Stimulated activated CD8-positive, alpha-beta memory T cell treated with anti-CD3 and anti-CD28 coated beads, Interleukin-2, amount 100 ng/mL, for 1 hour (primary cell): ENCODE results near the gene PCDHGA8.
"Not testable (repeated sequence)": the region's sequence is repeated elsewhere in the genome, so short reads cannot be mapped to it uniquely, and the experiment has no call there.

Experiments used
- DNase-seq, 2 donors: peaks; one replicate each; pipeline ENCODE4 v3.0.0-alpha.2; 2020; ENCODE audit warnings: low read depth in 2 of 2

The PCDHGA8 gene

DNA sequence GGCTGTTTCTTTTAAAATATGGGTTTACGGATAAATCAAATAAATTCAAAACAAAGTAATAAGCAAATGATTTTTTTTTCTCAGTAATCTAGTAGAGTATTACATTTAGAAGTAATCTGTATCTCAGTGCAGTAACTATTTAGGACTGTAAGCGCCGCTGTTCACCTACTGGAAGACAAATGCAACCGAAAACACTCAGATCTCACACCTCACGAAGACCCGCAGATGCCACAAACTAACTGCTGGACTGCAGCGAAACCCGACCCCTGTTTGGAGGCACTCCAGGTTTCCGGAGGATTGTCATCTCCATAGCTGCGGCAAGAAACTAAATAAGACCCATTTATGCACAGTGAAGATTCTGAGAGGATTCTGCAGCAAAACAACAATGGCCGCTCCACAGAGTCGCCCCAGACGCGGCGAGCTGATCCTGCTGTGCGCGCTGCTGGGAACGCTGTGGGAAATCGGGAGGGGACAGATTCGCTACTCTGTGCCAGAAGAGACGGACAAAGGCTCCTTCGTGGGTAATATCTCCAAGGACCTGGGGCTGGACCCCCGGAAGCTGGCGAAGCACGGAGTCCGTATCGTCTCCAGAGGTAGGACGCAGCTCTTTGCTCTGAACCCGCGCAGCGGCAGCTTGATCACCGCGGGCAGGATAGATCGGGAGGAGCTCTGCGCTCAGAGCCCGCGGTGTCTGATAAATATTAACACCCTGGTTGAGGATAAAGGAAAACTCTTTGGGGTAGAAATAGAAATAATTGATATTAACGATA is at the start of gene PCDHGA8:
TSS of gene PCDHGA8 (plus strand) at position 205 of the 770 bp plus-strand sequence. CDS start at position 386, 181 bp downstream.
- DNase-seq, result no peak

DNA sequence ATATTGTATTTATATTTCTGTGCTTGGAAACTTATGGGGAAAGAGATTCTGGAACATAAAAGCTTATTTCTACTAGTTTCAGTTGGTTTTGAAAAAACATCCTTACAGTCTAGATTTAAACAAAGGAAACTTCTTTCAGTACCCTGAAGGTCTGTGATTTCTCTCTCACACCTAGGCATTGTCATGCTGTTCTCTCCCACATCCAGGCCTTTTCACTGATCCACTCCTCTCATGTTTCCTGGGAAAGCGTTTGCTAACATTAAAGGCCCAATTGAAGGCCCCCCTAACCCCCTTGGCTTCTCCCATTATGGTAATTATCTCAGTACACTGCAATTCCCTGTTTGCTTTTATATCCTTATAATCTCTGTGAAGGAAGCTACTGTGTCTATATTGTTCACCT is 49.7 kb upstream of the PCDHGA8 start:
- DNase-seq, result no peak

DNA sequence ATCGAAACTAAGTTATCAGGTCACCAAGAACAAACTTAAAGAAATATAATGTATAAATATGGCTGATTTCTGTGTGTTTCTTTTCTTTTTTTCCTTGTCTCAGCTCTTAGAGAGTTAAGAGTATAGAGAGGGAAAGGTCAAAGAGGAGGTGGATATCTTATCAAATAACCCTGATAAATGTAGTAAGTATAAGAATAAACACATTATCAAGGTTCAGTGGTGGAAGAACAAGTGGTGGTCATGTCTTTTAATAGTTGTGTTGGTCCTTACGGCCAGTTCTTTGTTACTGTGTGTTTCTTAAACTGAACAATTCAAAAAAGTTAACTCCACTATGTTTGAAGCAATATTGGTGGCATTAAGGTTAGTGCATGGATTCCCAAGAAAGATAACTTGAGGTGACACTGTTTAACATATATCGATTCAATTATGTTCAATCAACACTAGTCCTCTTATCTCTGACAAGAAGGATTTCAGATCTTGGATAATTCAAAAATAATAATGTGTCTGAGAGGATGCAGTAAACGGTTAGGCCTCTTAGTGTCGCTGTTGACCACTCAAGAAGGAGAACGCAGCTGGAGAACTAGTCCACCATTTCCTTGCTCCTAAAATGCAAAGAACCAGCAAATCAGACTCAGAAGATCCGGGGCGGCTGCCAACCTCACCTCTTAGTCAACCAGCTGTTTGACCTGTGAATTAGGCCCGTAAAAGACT is 49.0 kb upstream of the PCDHGA8 start, which contains the start of gene PCDHGA3:
TSS of gene PCDHGA3 (plus strand) at position 588 of the 711 bp plus-strand sequence. CDS start 205 bp downstream, outside the sequence.
- DNase-seq, result no peak

DNA sequence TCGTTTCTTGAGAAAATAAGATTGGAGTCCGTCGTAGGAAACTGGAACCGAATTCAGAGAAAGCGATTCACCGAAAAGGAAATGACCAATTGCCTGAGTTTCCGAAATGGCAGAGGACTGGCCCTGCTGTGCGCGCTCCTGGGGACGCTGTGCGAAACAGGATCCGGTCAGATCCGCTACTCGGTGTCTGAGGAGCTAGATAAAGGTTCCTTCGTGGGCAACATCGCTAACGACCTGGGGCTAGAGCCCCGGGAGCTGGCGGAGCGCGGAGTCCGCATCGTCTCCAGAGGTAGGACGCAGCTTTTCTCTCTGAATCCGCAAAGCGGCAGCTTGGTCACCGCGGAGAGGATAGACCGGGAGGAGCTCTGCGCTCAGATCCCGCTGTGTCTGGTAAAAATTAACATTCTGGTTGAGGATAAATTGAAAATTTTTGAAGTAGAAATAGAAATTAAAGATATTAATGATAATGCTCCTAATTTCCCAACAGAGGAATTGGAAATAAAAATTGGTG is 48.4 kb upstream of the PCDHGA8 start:
- DNase-seq, result no peak

DNA sequence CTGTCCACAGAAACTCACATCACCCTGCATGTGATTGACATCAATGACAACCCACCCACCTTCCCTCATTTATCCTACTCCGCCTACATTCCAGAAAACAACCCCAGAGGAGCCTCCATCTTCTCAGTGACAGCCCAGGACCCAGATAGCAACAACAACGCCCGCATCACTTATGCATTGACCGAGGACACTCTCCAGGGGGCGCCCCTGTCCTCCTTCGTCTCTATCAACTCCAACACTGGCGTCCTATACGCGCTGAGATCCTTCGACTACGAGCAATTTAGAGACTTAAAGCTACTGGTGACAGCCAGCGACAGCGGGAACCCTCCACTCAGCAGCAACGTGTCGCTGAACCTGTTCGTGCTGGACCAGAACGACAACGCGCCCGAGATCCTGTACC is 47.1 kb upstream of the PCDHGA8 start:
- DNase-seq, result no peak

DNA sequence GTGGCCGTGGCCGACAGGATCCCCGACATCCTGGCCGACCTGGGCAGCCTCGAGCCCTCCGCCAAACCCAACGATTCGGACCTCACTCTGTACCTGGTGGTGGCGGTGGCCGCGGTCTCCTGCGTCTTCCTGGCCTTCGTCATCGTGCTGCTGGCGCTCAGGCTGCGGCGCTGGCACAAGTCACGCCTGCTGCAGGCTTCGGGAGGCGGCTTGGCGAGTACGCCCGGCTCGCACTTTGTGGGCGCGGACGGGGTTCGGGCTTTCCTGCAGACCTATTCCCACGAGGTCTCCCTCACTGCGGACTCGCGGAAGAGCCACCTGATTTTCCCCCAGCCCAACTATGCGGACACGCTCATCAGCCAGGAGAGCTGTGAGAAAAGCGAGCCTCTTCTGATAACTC is 46.4 kb upstream of the PCDHGA8 start:
- DNase-seq, result not testable (repeated sequence)

DNA sequence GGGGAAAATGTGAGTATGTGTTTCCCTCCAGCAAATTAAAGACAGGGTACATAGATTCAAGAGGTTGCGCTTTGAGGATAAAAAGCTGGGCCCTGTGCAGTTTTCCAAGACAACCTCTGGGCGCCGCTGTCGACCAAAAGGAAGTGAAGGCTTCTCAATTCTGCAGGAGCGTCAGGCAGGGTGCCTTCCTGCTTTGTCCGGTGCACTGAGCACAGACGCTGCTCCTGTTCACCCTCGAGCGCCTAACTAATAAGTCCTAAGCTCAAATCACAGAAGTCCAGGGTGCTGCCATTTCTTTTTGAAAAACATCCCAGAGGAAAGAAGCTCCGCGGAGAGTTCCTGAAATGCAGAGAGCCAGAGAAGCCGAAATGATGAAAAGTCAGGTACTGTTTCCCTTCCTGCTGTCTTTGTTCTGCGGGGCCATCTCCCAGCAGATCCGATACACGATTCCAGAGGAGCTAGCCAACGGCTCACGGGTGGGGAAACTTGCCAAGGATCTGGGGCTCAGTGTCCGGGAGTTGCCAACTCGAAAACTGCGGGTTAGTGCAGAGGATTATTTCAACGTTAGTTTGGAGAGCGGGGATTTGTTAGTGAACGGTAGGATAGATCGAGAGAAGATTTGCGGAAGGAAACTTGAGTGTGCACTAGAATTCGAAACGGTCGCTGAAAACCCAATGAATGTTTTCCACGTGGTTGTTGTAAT is 42.4 kb upstream of the PCDHGA8 start, which contains the start of gene PCDHGB1:
TSS of gene PCDHGB1 (plus strand) at position 183 of the 703 bp plus-strand sequence. CDS start at position 345, 162 bp downstream.
- DNase-seq, result no peak

DNA sequence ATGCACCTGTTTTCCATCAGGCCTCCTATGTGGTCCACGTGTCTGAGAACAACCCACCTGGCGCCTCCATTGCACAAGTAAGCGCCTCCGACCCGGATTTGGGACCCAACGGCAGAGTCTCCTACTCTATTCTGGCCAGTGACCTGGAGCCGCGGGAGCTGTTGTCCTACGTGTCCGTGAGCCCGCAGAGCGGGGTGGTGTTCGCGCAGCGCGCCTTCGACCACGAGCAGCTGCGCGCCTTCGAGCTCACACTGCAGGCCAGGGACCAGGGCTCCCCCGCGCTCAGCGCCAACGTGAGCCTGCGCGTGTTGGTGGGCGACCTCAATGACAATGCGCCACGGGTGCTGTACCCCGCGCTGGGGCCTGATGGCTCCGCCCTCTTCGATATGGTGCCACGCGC is 40.8 kb upstream of the PCDHGA8 start:
- DNase-seq, result no peak

DNA sequence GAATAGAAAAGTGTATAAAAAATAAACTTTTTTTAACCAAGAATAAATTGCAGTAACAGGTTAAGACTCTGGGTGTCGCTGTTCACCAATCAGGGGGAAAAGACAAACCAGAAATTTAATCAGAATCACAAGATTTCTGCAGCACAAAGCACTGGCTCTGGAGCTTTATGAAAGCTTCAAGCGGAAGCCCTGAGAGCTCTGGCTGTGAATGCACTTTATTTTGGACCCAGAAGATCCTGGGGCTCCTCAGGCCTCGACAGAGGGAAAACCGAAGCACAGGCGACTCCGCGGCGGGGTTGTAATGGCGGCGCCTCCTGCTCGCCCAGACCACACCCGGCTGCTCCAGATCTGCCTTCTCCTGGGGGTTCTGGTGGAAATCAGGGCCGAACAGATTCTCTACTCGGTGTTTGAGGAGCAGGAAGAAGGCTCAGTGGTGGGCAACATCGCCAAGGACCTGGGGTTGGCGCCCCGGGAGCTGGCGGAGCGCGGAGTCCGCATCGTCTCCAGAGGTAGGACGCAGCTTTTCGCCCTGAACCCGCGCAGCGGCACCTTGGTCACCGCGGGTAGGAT is 37.4 kb upstream of the PCDHGA8 start, which contains the start of gene PCDHGA4:
TSS of gene PCDHGA4 (plus strand) at position 122 of the 570 bp plus-strand sequence. CDS start at position 209, 87 bp downstream.
- DNase-seq, result no peak

DNA sequence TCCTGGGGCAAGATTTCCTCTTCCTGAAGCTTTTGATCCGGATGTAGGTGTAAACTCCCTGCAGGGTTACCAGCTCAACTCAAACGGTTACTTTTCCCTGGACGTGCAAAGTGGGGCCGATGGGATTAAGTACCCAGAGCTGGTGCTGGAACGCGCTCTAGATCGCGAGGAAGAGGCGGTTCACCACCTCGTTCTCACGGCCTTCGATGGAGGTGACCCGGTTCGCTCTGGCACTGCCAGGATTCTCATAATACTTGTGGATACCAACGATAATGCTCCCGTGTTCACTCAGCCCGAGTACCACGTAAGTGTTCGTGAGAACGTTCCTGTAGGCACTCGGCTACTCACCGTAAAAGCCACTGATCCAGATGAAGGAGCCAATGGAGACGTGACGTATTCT is 36.8 kb upstream of the PCDHGA8 start:
- DNase-seq, result no peak

DNA sequence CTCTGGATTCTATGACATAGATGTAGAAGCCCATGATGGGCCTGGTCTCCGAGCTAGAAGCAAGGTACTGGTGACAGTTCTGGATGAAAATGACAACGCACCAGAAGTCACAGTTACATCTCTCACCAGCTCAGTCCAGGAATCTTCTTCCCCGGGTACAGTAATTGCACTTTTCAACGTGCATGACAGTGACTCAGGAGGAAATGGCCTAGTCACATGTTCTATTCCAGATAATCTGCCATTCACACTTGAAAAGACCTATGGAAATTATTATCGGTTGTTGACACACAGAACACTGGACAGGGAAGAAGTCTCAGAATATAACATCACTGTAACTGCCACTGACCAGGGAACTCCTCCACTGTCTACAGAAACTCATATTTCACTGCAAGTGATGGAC is 36.3 kb upstream of the PCDHGA8 start:
- no peak for DNase-seq

DNA sequence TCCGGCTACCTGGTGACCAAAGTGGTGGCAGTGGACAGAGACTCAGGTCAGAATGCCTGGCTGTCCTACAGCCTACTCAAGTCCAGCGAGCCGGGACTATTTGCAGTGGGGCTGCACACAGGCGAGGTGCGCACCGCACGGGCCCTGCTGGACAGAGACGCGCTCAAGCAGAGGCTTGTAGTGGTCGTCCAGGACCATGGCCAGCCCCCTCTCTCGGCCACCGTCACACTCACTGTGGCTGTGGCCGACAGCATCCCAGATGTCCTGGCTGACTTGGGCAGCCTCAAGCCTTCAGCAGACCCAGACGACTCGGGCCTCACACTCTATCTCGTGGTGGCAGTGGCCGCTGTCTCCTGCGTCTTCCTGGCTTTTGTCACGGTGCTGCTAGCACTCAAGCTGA is 35.5 kb upstream of the PCDHGA8 start:
- DNase-seq, result no peak

DNA sequence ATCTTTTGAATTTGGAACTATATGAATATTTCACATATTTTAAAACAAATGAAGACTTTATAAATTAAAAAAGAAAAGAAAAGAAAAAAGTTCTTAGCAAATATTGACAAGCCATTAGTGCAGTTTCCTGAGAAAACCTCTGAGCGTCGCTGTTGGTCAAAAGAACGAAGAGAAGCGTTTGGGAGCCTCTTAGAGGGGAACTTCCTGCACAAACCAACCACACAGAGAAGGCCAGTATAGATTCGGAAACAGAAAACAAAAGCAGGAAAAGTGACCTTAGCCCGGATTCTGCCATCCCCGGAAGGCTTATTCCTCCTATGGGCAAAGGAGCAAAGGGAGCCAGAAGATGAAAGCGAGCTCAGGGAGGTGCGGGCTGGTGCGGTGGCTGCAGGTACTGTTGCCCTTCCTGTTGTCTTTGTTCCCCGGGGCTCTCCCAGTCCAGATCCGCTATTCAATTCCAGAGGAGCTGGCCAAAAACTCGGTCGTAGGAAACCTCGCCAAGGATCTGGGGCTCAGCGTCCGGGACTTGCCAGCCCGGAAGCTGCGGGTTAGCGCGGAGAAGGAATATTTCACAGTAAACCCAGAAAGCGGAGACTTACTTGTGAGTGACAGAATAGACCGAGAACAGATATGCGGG is 32.5 kb upstream of the PCDHGA8 start, which contains the start of gene PCDHGB2:
TSS of gene PCDHGB2 (plus strand) at position 205 of the 637 bp plus-strand sequence. CDS start at position 347, 142 bp downstream.
- DNase-seq, result no peak

DNA sequence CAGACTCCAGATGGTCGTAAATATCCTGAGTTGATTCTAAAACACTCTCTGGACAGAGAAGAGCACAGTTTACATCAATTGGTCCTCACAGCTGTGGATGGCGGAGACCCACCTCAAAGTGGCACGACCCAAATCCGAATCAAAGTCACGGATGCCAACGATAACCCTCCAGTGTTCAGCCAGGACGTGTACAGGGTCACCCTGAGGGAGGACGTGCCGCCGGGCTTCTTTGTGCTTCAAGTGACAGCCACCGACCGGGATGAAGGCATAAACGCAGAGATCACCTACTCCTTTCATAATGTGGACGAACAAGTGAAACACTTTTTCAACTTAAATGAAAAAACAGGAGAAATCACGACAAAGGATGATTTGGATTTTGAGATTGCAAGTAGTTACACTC is 31.7 kb upstream of the PCDHGA8 start:
- DNase-seq, result no peak

DNA sequence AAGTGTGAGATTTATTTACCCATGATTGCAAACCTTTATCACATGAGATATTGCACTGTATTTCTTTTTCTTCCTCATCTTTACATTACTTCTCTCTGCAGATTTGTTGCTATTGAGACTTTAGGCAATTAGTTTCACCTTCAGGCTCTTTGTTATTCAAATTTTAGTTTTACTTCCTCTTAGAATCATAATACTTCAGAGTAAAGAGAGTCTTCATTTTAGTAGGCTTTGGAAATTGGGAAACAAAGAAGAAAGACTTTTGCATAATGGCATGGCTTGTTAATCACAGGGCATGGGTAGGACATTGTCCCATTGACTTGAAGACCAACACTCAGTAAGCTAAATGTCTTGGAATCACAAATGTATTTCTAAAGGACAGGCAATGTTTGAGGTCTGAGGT is 29.7 kb upstream of the PCDHGA8 start:
- DNase-seq, result no peak

DNA sequence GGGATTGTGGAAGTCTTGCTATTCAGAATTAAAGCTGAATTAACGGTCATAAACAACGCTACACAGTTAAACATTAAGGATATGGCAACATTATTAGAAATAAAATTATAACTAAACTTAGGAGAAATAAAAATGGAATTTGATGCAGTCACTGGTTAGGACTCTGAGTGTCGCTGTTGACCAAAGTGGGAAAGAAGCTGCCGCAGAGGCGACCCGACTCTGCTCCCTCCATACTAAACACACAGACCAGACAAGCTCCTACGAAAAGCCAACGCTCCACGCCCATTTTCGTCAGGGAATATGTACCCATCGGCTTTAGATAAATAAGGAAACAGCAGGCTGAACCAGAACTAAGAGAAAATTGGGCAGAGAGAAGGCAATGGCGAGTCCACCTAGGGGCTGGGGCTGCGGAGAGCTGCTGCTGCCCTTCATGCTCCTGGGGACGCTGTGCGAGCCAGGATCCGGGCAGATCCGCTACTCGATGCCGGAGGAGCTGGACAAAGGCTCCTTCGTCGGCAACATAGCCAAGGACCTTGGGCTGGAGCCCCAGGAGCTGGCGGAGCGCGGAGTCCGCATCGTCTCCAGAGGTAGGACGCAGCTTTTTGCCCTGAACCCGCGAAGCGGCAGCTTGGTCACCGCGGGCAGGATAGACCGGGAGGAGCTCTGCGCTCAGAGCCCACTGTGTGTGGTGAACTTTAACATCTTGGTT is 28.3 kb upstream of the PCDHGA8 start, which contains the start of gene PCDHGA5:
TSS of gene PCDHGA5 (plus strand) at position 211 of the 709 bp plus-strand sequence. CDS start at position 380, 169 bp downstream.
- no peak for DNase-seq

DNA sequence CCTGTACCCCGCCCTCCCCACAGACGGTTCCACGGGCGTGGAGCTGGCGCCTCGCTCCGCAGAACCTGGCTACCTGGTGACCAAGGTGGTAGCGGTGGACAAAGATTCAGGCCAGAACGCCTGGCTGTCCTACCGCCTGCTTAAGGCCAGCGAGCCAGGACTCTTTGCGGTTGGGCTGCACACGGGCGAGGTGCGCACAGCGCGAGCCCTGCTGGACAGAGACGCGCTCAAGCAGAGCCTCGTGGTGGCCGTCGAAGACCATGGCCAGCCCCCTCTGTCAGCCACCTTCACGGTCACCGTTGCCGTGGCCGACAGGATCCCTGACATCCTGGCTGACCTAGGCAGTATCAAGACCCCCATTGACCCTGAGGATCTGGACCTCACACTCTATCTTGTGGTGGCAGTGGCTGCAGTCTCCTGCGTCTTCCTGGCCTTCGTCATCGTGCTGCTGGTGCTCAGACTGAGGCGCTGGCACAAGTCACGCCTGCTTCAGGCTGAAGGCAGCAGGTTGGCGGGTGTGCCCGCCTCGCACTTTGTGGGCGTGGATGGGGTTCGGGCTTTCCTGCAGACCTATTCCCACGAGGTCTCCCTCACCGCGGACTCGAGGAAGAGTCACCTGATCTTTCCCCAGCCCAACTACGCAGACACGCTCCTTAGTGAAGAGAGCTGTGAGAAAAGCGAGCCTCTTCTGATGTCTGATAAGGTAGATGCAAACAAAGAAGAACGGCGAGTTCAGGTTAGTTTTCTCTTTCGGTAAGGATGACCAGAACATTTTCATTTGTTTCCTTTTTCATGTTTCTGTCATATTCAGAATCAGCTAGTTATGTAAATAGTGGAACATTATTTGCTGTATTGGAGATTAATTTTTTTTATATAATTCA is 26.2 kb upstream of the PCDHGA8 start:
- no peak for DNase-seq

DNA sequence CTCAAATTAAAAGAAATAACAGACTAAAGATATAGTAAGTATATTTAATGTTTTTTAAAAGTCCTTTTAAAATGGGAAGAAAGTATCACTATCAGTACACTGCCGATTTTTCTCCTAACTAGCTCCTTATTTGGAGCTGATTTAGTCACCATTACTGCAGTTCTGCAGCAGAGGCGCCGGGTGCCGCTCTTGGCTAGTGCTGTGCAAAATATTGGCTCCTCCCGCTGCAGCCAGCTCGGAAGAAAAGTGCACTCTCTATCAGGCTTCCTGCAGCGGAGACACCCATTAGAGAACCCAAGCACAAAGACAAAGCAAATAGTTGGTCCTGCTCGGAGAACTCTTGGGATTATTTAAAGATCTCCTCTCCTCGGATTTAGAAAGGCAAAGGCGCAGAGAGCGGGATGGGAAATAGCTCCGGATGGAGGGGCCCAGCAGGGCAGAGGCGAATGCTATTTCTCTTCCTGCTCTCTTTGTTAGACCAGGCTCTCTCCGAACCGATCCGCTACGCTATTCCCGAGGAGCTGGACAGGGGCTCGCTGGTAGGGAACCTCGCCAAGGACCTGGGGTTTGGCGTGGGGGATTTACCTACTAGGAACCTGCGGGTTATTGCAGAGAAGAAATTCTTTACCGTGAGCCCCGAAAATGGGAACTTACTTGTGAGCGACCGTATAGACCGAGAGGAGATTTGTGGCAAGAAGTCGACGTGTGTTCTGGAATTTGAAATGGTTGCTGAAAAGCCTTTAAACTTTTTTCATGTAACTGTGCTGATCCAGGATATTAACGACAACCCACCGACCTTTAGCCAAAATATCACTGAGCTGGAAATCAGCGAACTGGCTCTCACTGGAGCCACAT is 22.2 kb upstream of the PCDHGA8 start, which contains the start of gene PCDHGB3:
TSS of gene PCDHGB3 (plus strand) at position 249 of the 855 bp plus-strand sequence. CDS start at position 402, 153 bp downstream.
- no peak for DNase-seq
